ENCODE data around the gene SHB. TPM values are rescaled to one million over a fixed set of nuclear protein-coding genes. Genes with fewer than 3 reads are reported as not detected.

SHB gene
- total RNA-seq, 4 donors from 2014 or later: 9.7 to 17.5 (median 14.2) TPM

- Histone ChIP-seq H3K4me1 (peaks cover 0 to 23% (median 9%) of the 10 kb centered on the region in 3 donors), H3K36me3 (no peaks in the 10 kb centered on the region), H3K9me3 (no peaks in the 10 kb centered on the region), H3K27me3 (no peaks in the 10 kb centered on the region), H3K4me3 (no peak overlapping the region), H3K27ac (no peak overlapping the region)
- peak; percentile 51 for ATAC-seq
- TF ChIP-seq EP300 (IDR thresholded peaks at IDR 0.05) (no peak), CTCF (IDR thresholded peaks at IDR 0.05) (no peak)
- WGBS, 2 donors (ENCODE audit: low coverage in 1 of 2): 24 to 40% methylated on average over 1 to 9 of the region's 26 CpGs
Observed at GRCh38 chr9:37984672-37985611, 84.1 kb downstream of the SHB start.

- H3K9me3 ChIP-seq: no peaks in the 10 kb centered on the region
- WGBS, 2 donors (ENCODE audit: low coverage in 1 of 2): 89% methylated on average over 3 of the region's 5 CpGs; no CpG with 5 or more reads in 1 of the 2 donors
- ATAC-seq: no peak
- no peaks in the 10 kb centered on the region for H3K27me3 ChIP-seq
- H3K4me1 ChIP-seq: peaks cover 0 to 22% (median 9%) of the 10 kb centered on the region in 3 donors
- no peaks in the 10 kb centered on the region for H3K36me3 ChIP-seq
- no peak overlapping the region for H3K4me3 ChIP-seq
- TF ChIP-seq POLR2AphosphoS5 (IDR thresholded peaks at IDR 0.05) (no peak), EP300 (IDR thresholded peaks at IDR 0.05) (no peak), POLR2A (IDR thresholded peaks at IDR 0.05) (no peak), CTCF (IDR thresholded peaks at IDR 0.05) (no peak)
- no peak overlapping the region for H3K27ac ChIP-seq
Observed at GRCh38 chr9:37984278-37984671, 84.8 kb downstream of the SHB start.

GRCh38 chr9:37983381-37984067 is 85.5 kb downstream of the SHB start:
- H3K27me3 ChIP-seq: no peaks in the 10 kb centered on the region
- TF ChIP-seq POLR2AphosphoS5 (IDR thresholded peaks at IDR 0.05) (no peak), EP300 (IDR thresholded peaks at IDR 0.05) (no peak), POLR2A (IDR thresholded peaks at IDR 0.05) (no peak), CTCF (IDR thresholded peaks at IDR 0.05) (no peak)
- whole genome bisulfite sequencing, 2 donors (ENCODE audit: low coverage in 1 of 2): 81 to 100% methylated on average over 1 to 2 of the region's 12 CpGs

GRCh38 chr9:37979844-37980243 is 89.2 kb downstream of the SHB start:
- TF ChIP-seq POLR2A (IDR thresholded peaks at IDR 0.05) (no peak), POLR2AphosphoS5 (IDR thresholded peaks at IDR 0.05) (no peak), EP300 (IDR thresholded peaks at IDR 0.05) (no peak), CTCF (IDR thresholded peaks at IDR 0.05) (no peak)

More at GRCh38 chr9:37983381-37984067, 85.5 kb downstream of the SHB start:
- Histone ChIP-seq H3K27ac (no peak overlapping the region), H3K9me3 (no peaks in the 10 kb centered on the region), H3K36me3 (no peaks in the 10 kb centered on the region), H3K4me1 (peaks cover 0 to 22% (median 9%) of the 10 kb centered on the region in 3 donors), H3K4me3 (no peak overlapping the region)
- no peak for ATAC-seq

More at GRCh38 chr9:37979844-37980243, 89.2 kb downstream of the SHB start:
- H3K36me3 ChIP-seq: peaks cover 0 to under 1% of the 10 kb centered on the region in 2 donors
- no peaks in the 10 kb centered on the region for H3K27me3 ChIP-seq
- no peaks in the 10 kb centered on the region for H3K9me3 ChIP-seq
- ATAC-seq: no peak
- peaks cover 0 to 8% (median 3%) of the 10 kb centered on the region in 3 donors for H3K4me1 ChIP-seq
- WGBS, 2 donors (ENCODE audit: low coverage in 1 of 2): 85 to 94% methylated on average over 5 of the region's 5 CpGs
- no peak overlapping the region for H3K27ac ChIP-seq
- no peak overlapping the region for H3K4me3 ChIP-seq
